Measurements from ENCODE around the gene EVPLL. TPM values are rescaled to one million over a fixed set of nuclear protein-coding genes. Genes with fewer than 3 reads are reported as not detected.
"Not testable (repeated sequence)": the region's sequence is repeated elsewhere in the genome, so short reads cannot be mapped to it uniquely, and the experiment has no call there.

Gene EVPLL
- total and polyA plus RNA-seq, 7 experiments from 2014 or later, result 0.46 TPM; not detected in 6

DNA sequence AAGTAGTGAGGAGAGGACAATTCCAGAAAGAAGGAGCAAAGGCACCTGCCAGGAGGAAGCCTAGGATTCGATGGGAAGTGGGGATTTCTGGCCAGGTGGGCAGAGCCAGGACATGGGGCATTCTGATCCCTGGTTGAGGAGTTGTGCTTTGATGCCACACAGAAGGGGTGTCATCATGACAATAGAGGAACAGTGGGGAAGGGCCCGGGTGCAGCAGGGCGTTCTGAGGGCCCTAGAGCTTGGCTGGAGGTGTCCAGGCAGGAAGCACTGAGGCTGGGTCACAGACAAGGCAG is 4.3 kb downstream of the EVPLL start:
- DNase-seq (no peak), ATAC-seq (no peak)
- H3K27me3 ChIP-seq (ENCODE audit: control insufficient read depth in 2 of 2, insufficient read depth in 2 of 2, low read length in 2 of 2), result no peaks in the 10 kb centered on the region
- POLR2A ChIA-PET, result no interaction called here
- H3K36me3 ChIP-seq (ENCODE audit: control insufficient read depth in 2 of 3, insufficient read depth in 3 of 3, low read length in 3 of 3), result no peaks in the 10 kb centered on the region
- H3K4me1 Mint-ChIP-seq, result peaks cover 0 to 5% (median 0%) of the 10 kb centered on the region in 7 donors
- no peak overlapping the region for H3K4me3 ChIP-seq (ENCODE audit: low read length)
- CTCF ChIA-PET, result no interaction called here
- H3K9me3 ChIP-seq (ENCODE audit: control insufficient read depth in 2 of 3, low read length in 3 of 3), result no peaks in the 10 kb centered on the region
- H3K27ac Mint-ChIP-seq, result peak overlapping the region in 1 of 9 donors; percentile 28
- no peaks in the 10 kb centered on the region for H3K36me3 Mint-ChIP-seq
- H3K27ac ChIP-seq (ENCODE audit: low read depth, low read length), result no peak overlapping the region
- H3K4me3 Mint-ChIP-seq, result peak overlapping the region in 7 of 10 donors; percentile 7 to 75 (median 46)
- H3K9me3 Mint-ChIP-seq, result no peaks in the 10 kb centered on the region
- intact Hi-C loops (cut with micrococcal nuclease), result no loop called here
- H3K4me1 ChIP-seq (ENCODE audit: control insufficient read depth in 2 of 2, insufficient read depth in 2 of 2, low read length in 2 of 2), result no peaks in the 10 kb centered on the region
- H3K27me3 Mint-ChIP-seq, result peaks cover 6 to 25% (median 8%) of the 10 kb centered on the region in 5 donors

DNA sequence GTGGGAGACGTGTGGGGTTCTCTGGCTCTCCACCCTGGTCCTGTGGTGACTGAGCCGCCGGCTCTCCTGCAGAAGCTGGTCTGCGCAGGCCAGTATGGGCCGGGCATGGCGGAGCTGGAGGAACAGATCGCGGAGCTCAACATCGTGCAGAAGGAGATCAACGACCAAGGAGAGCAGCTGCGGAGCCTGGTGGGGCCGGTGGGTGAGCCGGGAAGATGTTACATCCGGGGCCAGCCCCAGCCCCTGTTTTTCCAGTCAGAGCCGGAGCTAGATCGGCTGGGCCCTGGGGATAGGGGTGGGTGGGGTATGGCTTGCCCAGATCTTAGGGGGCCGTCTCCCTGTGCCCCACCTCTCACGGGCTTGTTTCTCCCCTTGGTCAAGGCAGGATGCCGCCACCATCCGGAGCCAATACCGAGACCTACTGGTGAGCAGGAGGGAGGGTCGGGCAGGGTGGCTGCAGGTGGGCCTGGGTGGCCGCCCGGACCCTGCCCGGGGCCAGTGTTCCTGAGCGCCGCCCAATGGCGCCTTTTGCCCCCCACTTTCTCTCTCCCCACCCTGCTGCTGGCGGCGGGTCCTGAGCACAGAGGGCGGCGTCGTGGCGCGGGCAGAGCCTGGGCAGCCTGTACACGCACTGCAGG is 5.0 kb downstream of the EVPLL start:
- H3K4me3 Mint-ChIP-seq, result peak overlapping the region in 4 of 10 donors; percentile 26 to 75 (median 45)
- ATAC-seq (no peak), DNase-seq (no peak)
- Histone ChIP-seq H3K4me3 (ENCODE audit: low read length) (no peak overlapping the region), H3K27ac (ENCODE audit: low read depth, low read length) (no peak overlapping the region), H3K4me1 (ENCODE audit: control insufficient read depth in 2 of 2, insufficient read depth in 2 of 2, low read length in 2 of 2) (no peaks in the 10 kb centered on the region), H3K27me3 (ENCODE audit: control insufficient read depth in 2 of 2, insufficient read depth in 2 of 2, low read length in 2 of 2) (no peaks in the 10 kb centered on the region), H3K36me3 (ENCODE audit: control insufficient read depth in 2 of 3, insufficient read depth in 3 of 3, low read length in 3 of 3) (no peaks in the 10 kb centered on the region), H3K9me3 (ENCODE audit: control insufficient read depth in 2 of 3, low read length in 3 of 3) (no peaks in the 10 kb centered on the region)
- H3K36me3 Mint-ChIP-seq, result no peaks in the 10 kb centered on the region
- CTCF ChIA-PET, result no interaction called here
- H3K9me3 Mint-ChIP-seq, result no peaks in the 10 kb centered on the region
- H3K27ac Mint-ChIP-seq, result peak overlapping the region in 1 of 9 donors; percentile 59
- POLR2A ChIA-PET, result no interaction called here
- intact Hi-C loops (cut with micrococcal nuclease), result no loop called here
- peaks cover 0 to 5% (median 0%) of the 10 kb centered on the region in 7 donors for H3K4me1 Mint-ChIP-seq
- H3K27me3 Mint-ChIP-seq, result peaks cover 6 to 27% (median 8%) of the 10 kb centered on the region in 5 donors

DNA sequence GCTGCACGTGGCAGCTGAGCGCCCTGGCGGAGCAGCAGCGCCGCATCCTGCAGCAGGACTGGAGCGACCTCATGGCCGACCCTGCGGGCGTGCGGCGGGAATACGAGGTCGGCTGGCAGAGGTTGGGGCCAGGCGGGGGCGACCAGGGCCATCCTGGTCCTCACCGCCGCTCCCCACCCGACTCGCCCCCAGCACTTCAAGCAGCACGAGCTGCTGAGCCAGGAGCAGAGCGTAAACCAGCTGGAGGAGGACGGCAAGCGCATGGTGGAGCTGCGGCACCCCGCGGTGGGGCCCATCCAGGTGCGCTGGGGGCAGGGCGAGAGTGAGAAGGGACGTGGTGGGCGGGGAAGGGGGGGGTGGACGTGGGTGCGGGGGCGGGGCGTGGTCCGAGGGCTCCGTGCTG is 5.5 kb downstream of the EVPLL start:
- H3K4me3 Mint-ChIP-seq, result peak overlapping the region in 5 of 10 donors; percentile 15 to 71 (median 50)
- POLR2A ChIA-PET; H3K4me1 ChIP-seq (ENCODE audit: control insufficient read depth in 2 of 2, insufficient read depth in 2 of 2, low read length in 2 of 2); H3K36me3 ChIP-seq (ENCODE audit: control insufficient read depth in 2 of 3, insufficient read depth in 3 of 3, low read length in 3 of 3); H3K27ac Mint-ChIP-seq; H3K9me3 Mint-ChIP-seq; H3K4me3 ChIP-seq (ENCODE audit: low read length); H3K9me3 ChIP-seq (ENCODE audit: control insufficient read depth in 2 of 3, low read length in 3 of 3); H3K4me1 Mint-ChIP-seq; CTCF ChIA-PET; H3K27me3 ChIP-seq (ENCODE audit: control insufficient read depth in 2 of 2, insufficient read depth in 2 of 2, low read length in 2 of 2); intact Hi-C loops (cut with micrococcal nuclease); H3K36me3 Mint-ChIP-seq; H3K27ac ChIP-seq (ENCODE audit: low read depth, low read length): not testable (repeated sequence)
- H3K27me3 Mint-ChIP-seq, result peaks cover 6 to 28% (median 8%) of the 10 kb centered on the region in 5 donors
- DNase-seq (peak in 5 of 9 donors; percentile 26 to 50 (median 33)), ATAC-seq (peak; percentile 66)

DNA sequence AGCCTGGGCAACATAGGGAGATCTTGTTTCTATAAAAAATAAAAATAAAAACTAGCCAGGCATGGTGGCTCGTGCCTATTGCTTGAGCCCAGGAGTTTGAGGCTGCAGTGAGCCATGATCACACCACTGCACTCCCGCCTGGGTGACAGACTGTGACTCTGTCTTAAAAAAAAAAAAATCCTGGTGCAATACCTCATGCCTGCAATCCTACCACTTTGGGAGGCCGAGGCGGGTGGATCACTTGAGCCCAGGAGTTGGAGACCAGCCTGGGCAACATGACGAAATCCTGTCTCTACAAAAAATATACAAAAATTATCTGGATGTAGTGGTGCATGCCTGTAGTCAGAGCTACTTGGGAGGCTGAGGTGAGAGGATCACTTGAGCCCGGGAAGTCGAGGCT is 6.7 kb downstream of the EVPLL start:
- H3K9me3 Mint-ChIP-seq; H3K27ac ChIP-seq (ENCODE audit: low read depth, low read length); DNase-seq; H3K4me1 ChIP-seq (ENCODE audit: control insufficient read depth in 2 of 2, insufficient read depth in 2 of 2, low read length in 2 of 2); intact Hi-C loops (cut with micrococcal nuclease); CTCF ChIA-PET; H3K36me3 Mint-ChIP-seq; H3K4me3 ChIP-seq (ENCODE audit: low read length); H3K27me3 ChIP-seq (ENCODE audit: control insufficient read depth in 2 of 2, insufficient read depth in 2 of 2, low read length in 2 of 2); H3K27ac Mint-ChIP-seq; H3K36me3 ChIP-seq (ENCODE audit: control insufficient read depth in 2 of 3, insufficient read depth in 3 of 3, low read length in 3 of 3); H3K9me3 ChIP-seq (ENCODE audit: control insufficient read depth in 2 of 3, low read length in 3 of 3); H3K4me3 Mint-ChIP-seq; H3K4me1 Mint-ChIP-seq; POLR2A ChIA-PET; ATAC-seq: not testable (repeated sequence)
- H3K27me3 Mint-ChIP-seq, result peaks cover 6 to 28% (median 8%) of the 10 kb centered on the region in 5 donors

DNA sequence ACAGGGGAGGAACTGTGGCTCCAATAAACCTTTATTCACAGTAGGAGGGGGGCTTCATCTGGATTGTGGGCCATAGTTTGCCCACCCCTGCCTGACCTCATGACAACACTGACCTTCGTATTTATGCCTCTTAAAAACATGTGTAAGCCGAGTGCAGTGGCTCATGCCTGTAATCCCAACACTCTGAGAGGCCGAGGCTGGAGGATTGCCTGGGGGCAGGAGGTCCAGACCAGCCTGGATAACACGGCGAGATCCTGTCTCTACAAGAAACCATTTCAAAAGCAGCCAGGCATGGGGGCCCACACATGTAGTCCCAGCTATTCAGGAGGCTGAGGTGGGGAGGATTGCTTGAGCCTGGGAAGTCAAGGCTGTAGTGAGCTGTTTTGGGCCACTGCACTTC is 10.0 kb downstream of the EVPLL start:
- H3K4me3 ChIP-seq (ENCODE audit: low read length); H3K36me3 Mint-ChIP-seq; H3K9me3 ChIP-seq (ENCODE audit: control insufficient read depth in 2 of 3, low read length in 3 of 3); H3K27me3 ChIP-seq (ENCODE audit: control insufficient read depth in 2 of 2, insufficient read depth in 2 of 2, low read length in 2 of 2); H3K27ac Mint-ChIP-seq; POLR2A ChIA-PET; DNase-seq; H3K4me3 Mint-ChIP-seq; H3K36me3 ChIP-seq (ENCODE audit: control insufficient read depth in 2 of 3, insufficient read depth in 3 of 3, low read length in 3 of 3); CTCF ChIA-PET; H3K4me1 Mint-ChIP-seq; H3K4me1 ChIP-seq (ENCODE audit: control insufficient read depth in 2 of 2, insufficient read depth in 2 of 2, low read length in 2 of 2); H3K27ac ChIP-seq (ENCODE audit: low read depth, low read length); intact Hi-C loops (cut with micrococcal nuclease); H3K9me3 Mint-ChIP-seq; ATAC-seq: not testable (repeated sequence)
- peaks cover 0 to 18% (median 0%) of the 10 kb centered on the region in 5 donors for H3K27me3 Mint-ChIP-seq

DNA sequence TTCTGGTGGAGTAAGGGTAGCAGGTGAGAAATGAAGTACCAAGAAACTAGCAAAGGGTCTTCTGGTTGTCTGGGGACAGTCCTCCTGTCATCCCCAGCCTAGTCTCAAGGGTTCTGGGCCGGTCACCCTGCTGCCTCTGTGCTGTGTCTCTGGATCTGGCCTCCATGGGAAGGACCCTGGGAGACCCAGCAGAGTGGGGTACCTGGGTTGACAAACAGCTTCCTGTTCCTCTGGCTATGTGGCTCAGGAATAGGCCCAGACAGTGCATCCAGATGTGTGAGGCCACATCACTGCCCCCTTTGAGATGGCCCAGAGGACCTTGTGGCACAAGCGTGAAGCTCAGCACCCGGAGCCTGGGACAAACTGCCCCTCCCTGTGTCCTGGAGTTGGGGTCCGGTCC is 10.7 kb downstream of the EVPLL start:
- not testable (repeated sequence) for DNase-seq, H3K9me3 Mint-ChIP-seq, H3K4me1 Mint-ChIP-seq

DNA sequence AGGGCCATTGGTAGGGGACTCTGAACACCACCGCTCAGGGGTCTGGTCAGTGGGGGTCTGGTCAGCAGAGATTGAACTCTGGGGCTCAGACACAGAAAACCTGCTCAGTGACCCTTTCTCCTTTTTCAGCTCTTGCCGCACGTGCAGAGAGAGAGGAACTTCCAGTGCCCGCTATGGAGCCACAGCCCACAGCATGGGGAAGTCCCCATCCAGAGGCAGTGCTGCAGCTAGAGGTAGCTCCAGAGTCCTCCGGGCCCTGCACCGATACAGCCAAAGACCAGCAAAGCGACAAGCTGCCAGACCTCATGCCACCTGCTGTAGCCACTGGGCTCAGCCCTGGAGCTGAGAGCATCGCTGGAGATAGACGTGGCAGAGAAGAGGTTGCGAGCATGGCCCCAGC is 11.2 kb downstream of the EVPLL start:
- H3K27me3 Mint-ChIP-seq, result peaks cover 0 to 12% (median 0%) of the 10 kb centered on the region in 5 donors
- H3K4me1 ChIP-seq (ENCODE audit: control insufficient read depth in 2 of 2, insufficient read depth in 2 of 2, low read length in 2 of 2); H3K4me3 ChIP-seq (ENCODE audit: low read length); H3K4me1 Mint-ChIP-seq; H3K9me3 Mint-ChIP-seq; intact Hi-C loops (cut with micrococcal nuclease); H3K36me3 ChIP-seq (ENCODE audit: control insufficient read depth in 2 of 3, insufficient read depth in 3 of 3, low read length in 3 of 3); H3K27ac Mint-ChIP-seq; CTCF ChIA-PET; H3K4me3 Mint-ChIP-seq; POLR2A ChIA-PET; H3K36me3 Mint-ChIP-seq; H3K27ac ChIP-seq (ENCODE audit: low read depth, low read length); H3K9me3 ChIP-seq (ENCODE audit: control insufficient read depth in 2 of 3, low read length in 3 of 3); DNase-seq; H3K27me3 ChIP-seq (ENCODE audit: control insufficient read depth in 2 of 2, insufficient read depth in 2 of 2, low read length in 2 of 2): not testable (repeated sequence)
- ATAC-seq, result peak; percentile 86

More for the DNA sequence above, 10.7 kb downstream of the EVPLL start:
- H3K27me3 ChIP-seq (ENCODE audit: control insufficient read depth in 2 of 2, insufficient read depth in 2 of 2, low read length in 2 of 2); H3K27ac Mint-ChIP-seq; CTCF ChIA-PET; POLR2A ChIA-PET; H3K36me3 ChIP-seq (ENCODE audit: control insufficient read depth in 2 of 3, insufficient read depth in 3 of 3, low read length in 3 of 3); H3K4me3 Mint-ChIP-seq; ATAC-seq; H3K27ac ChIP-seq (ENCODE audit: low read depth, low read length); H3K4me3 ChIP-seq (ENCODE audit: low read length); intact Hi-C loops (cut with micrococcal nuclease); H3K9me3 ChIP-seq (ENCODE audit: control insufficient read depth in 2 of 3, low read length in 3 of 3); H3K36me3 Mint-ChIP-seq; H3K4me1 ChIP-seq (ENCODE audit: control insufficient read depth in 2 of 2, insufficient read depth in 2 of 2, low read length in 2 of 2): not testable (repeated sequence)
- H3K27me3 Mint-ChIP-seq, result peaks cover 0 to 14% (median 0%) of the 10 kb centered on the region in 5 donors

Data from naive thymus-derived CD4-positive, alpha-beta T cell (primary cell).